Keratinocyte (primary cell): ENCODE data around the gene FREM2. TPM values are rescaled to one million over a fixed set of nuclear protein-coding genes. Genes with fewer than 3 reads are reported as not detected.

Source experiments
- DNase-seq: peaks from one replicate; pipeline ENCODE4 v3.0.0-alpha.2; 2011; ENCODE audit warnings: low read depth, missing footprints, low spot score
- FAIRE-seq: peaks from 2 replicates; lab custom pipeline; 2011; peaks lifted over from hg19 to GRCh38; lab: Jason Lieb, UNC
- H2AFZ ChIP-seq: 2 replicates; pipeline ENCODE4 v1.6.0; 2012; ENCODE audit warnings: low read length, control low read depth, inconsistent platforms; ENCODE audit not compliant: control insufficient read depth
- H3K27ac ChIP-seq: 2 replicates; pipeline ENCODE4 v1.5.1; 2011; ENCODE audit warnings: low read length; ENCODE audit not compliant: control insufficient read depth, insufficient read depth
- H3K27me3 ChIP-seq: 3 replicates; pipeline ENCODE4 v1.6.0; 2011; ENCODE audit warnings: low read length; ENCODE audit not compliant: control insufficient read depth, insufficient read depth; ENCODE audit errors: extremely low read depth
- H3K36me3 ChIP-seq, 2 experiments: 2 replicates in 1 of 2; 3 replicates in 1 of 2; pipeline ENCODE4 v1.5.1; 2011; ENCODE audit warnings: low read length in 2 of 2, mild to moderate bottlenecking in 1 of 2; ENCODE audit not compliant: control insufficient read depth in 2 of 2, insufficient read depth in 2 of 2; ENCODE audit errors: extremely low read depth in 1 of 2
- H3K4me1 ChIP-seq: 3 replicates; pipeline ENCODE4 v1.5.1; 2011; ENCODE audit warnings: low read length; ENCODE audit not compliant: control insufficient read depth, insufficient read depth; ENCODE audit errors: extremely low read depth
- H3K4me2 ChIP-seq: 3 replicates; pipeline ENCODE4 v1.6.0; 2011; ENCODE audit warnings: low read depth, low read length; ENCODE audit not compliant: control insufficient read depth, insufficient read depth; ENCODE audit errors: extremely low read depth
- H3K4me3 ChIP-seq, 3 experiments: fragments of 200-600 bp in 1 of 3; sonication (generic) in 1 of 3; 2 replicates in 2 of 3; 3 replicates in 1 of 3; pipeline ENCODE4 v1.5.1; 2011 to 2016; ENCODE audit warnings: low read length in 3 of 3, mild to moderate bottlenecking in 3 of 3, control low read depth in 2 of 3, inconsistent platforms in 1 of 3, low read depth in 1 of 3, mixed read lengths in 1 of 3, mixed run types in 1 of 3, moderate library complexity in 1 of 3; ENCODE audit not compliant: control insufficient read depth in 2 of 3, insufficient read depth in 2 of 3; ENCODE audit errors: extremely low read depth in 1 of 3
- H3K79me2 ChIP-seq: 2 replicates; pipeline ENCODE4 v1.6.0; 2012; ENCODE audit warnings: low read length; ENCODE audit not compliant: control insufficient read depth, insufficient read depth
- H3K9ac ChIP-seq: 3 replicates; pipeline ENCODE4 v1.6.0; 2011; ENCODE audit warnings: low read length; ENCODE audit not compliant: control insufficient read depth, insufficient read depth; ENCODE audit errors: extremely low read depth
- H3K9me1 ChIP-seq: 3 replicates; pipeline ENCODE4 v1.6.0; 2011; ENCODE audit warnings: low read length; ENCODE audit not compliant: control insufficient read depth, insufficient read depth; ENCODE audit errors: extremely low read depth
- H3K9me3 ChIP-seq: 2 replicates; pipeline ENCODE4 v1.5.1; 2012; ENCODE audit warnings: low read depth, low read length; ENCODE audit not compliant: control insufficient read depth
- H4K20me1 ChIP-seq: 3 replicates; pipeline ENCODE4 v1.6.0; 2011; ENCODE audit warnings: low read length; ENCODE audit not compliant: control insufficient read depth, insufficient read depth; ENCODE audit errors: extremely low read depth
- CTCF ChIP-seq, 3 experiments: IDR thresholded peaks in 1 of 3; conservative IDR thresholded peaks in 1 of 3; optimal IDR thresholded peaks in 1 of 3; 2 replicates in 2 of 3; 3 replicates in 1 of 3; pipeline versions ENCODE3 to v1.5.1; 2011; ENCODE audit warnings: low read length in 3 of 3, mild to moderate bottlenecking in 3 of 3, moderate library complexity in 2 of 3, control low read depth in 1 of 3, inconsistent platforms in 1 of 3; ENCODE audit not compliant: insufficient read depth in 2 of 3; ENCODE audit errors: extremely low read depth in 1 of 3
- EZH2 ChIP-seq: IDR thresholded peaks from one replicate; pipeline ENCODE4 v1.6.1; 2012; ENCODE audit warnings: inconsistent platforms, mild to moderate bottlenecking, low read length, moderate library complexity
- dilution Hi-C: fragments of 300-500 bp; cut with MboI; formaldehyde crosslinking; loops from one replicate; pipeline ENCODE4 v1.7.0; 2020; ENCODE audit warnings: low sequenced_read_pairs; ENCODE audit not compliant: extremely low pct_ligation_motif_present
- polyA plus RNA-seq, 5 experiments: library from polyadenylated mRNA; depleted of rRNA in 3 of 5; stranded (reverse) in 3 of 5; stranded (forward) in 1 of 5; unstranded in 1 of 5; fragments of >200 nt; gene quantifications; 1 replicate in 1 of 5; 2 replicates in 3 of 5; 3 replicates in 1 of 5; pipeline versions ENCODE4 v1.2.1 to v1.2.3, GENCODE V29; 2011 to 2012; ENCODE audit warnings: missing spikeins in 2 of 5, low read depth in 1 of 5, low replicate concordance in 1 of 5

FREM2 gene
- polyA plus RNA-seq, 1 donor (not counting 4 experiments of a cell fraction or from before 2014, with no cell fraction given): 0.01 TPM

GRCh38 chr13:38871275-38871674 is 184.4 kb downstream of the FREM2 start:
- Histone ChIP-seq H3K4me3 (no peak overlapping the region), H2AFZ (no peak overlapping the region), H3K27me3 (no peaks in the 10 kb centered on the region), H3K9me3 (no peaks in the 10 kb centered on the region), H3K27ac (no peak overlapping the region), H4K20me1 (no peaks in the 10 kb centered on the region), H3K36me3 (no peaks in the 10 kb centered on the region), H3K9me1 (no peaks in the 10 kb centered on the region), H3K4me2 (no peak overlapping the region), H3K9ac (no peak overlapping the region), H3K79me2 (no peaks in the 10 kb centered on the region), H3K4me1 (no peaks in the 10 kb centered on the region)
- FAIRE-seq (no peak), DNase-seq (no peak)
- TF ChIP-seq EZH2: no peak
- TF ChIP-seq CTCF (optimal IDR thresholded peaks at IDR 0.05 in 1 of 3, IDR thresholded peaks at IDR 0.05 in 1 of 3, conservative IDR thresholded peaks at IDR 0.05 in 1 of 3; ENCODE audit: extremely low read depth in 1 of 3, insufficient read depth in 2 of 3, low read length in 3 of 3): no peak
- dilution Hi-C loops: no loop called here

GRCh38 chr13:38872693-38873092 is 185.8 kb downstream of the FREM2 start:
- Histone ChIP-seq H3K27me3 (no peaks in the 10 kb centered on the region), H3K36me3 (no peaks in the 10 kb centered on the region), H3K4me1 (no peaks in the 10 kb centered on the region), H4K20me1 (no peaks in the 10 kb centered on the region), H3K4me3 (no peak overlapping the region), H3K79me2 (no peaks in the 10 kb centered on the region), H3K27ac (no peak overlapping the region), H3K9ac (no peak overlapping the region), H3K9me1 (no peaks in the 10 kb centered on the region), H3K9me3 (no peaks in the 10 kb centered on the region), H3K4me2 (no peak overlapping the region), H2AFZ (no peak overlapping the region)
- FAIRE-seq (peak; percentile 52), DNase-seq (no peak)
- TF ChIP-seq CTCF (optimal IDR thresholded peaks at IDR 0.05 in 1 of 3, IDR thresholded peaks at IDR 0.05 in 1 of 3, conservative IDR thresholded peaks at IDR 0.05 in 1 of 3; ENCODE audit: extremely low read depth in 1 of 3, insufficient read depth in 2 of 3, low read length in 3 of 3): peak; percentile 51 to 64 (median 54)
- no peak for TF ChIP-seq EZH2
- dilution Hi-C loops: no loop called here
